Lower lobe of right lung (tissue), 2 donors: Measurements from ENCODE around the gene TENM3. TPM values are rescaled to one million over a fixed set of nuclear protein-coding genes. Genes with fewer than 3 reads are reported as not detected.

Source experiments
- ATAC-seq, 2 donors: fragments of 200-7000 bp; cut with Tn5 transposase; one replicate each; pipeline ENCODE4 v1.9.1; 2020 to 2022; ENCODE audit warnings: mild to moderate bottlenecking in 2 of 2, moderate library complexity in 2 of 2
- DNase-seq: peaks from one replicate; pipeline ENCODE4 v3.0.0-alpha.2; 2020
- H3K27ac ChIP-seq: fragments of 200-600 bp; one replicate; pipeline ENCODE4 v1.8.0; 2022
- H3K27me3 ChIP-seq: fragments of 200-600 bp; one replicate; pipeline ENCODE4 v1.8.0; 2022; ENCODE audit warnings: low read depth
- H3K36me3 ChIP-seq: fragments of 200-600 bp; one replicate; pipeline ENCODE4 v1.8.0; 2022; ENCODE audit warnings: mild to moderate bottlenecking
- H3K4me1 ChIP-seq: fragments of 200-600 bp; one replicate; pipeline ENCODE4 v1.8.0; 2022
- H3K4me3 ChIP-seq: fragments of 200-600 bp; one replicate; pipeline ENCODE4 v1.8.0; 2022; ENCODE audit warnings: mild to moderate bottlenecking
- H3K9me3 ChIP-seq: fragments of 200-600 bp; one replicate; pipeline ENCODE4 v1.8.0; 2022
- intact Hi-C: fragments of 100-400 bp; cut with DNase I; formaldehyde crosslinking; loops from one replicate; pipeline ENCODE4 v1.11.0; 2022
- total RNA-seq: library from RNA; stranded (reverse); fragmentation: NEBNext Ultra II Directional; extraction: Animal tissue kit (Norgen Biotek cat#: 25700); gene quantifications from one replicate; pipeline ENCODE4 v1.2.1, GENCODE V29; 2021
- TF ChIP-seq, protein P1 (sequence below): fragments of 200-600 bp; IDR thresholded peaks from one replicate; pipeline ENCODE4 v1.8.0; 2022; ENCODE audit warnings: antibody characterized with exemption, mild to moderate bottlenecking
- donor health status: DM: no; HTN: yes; CAD: no; lungs with severe emphysema.

Gene TENM3
- total RNA-seq, 1 donor from 2014 or later, result 1.9 TPM

DNA sequence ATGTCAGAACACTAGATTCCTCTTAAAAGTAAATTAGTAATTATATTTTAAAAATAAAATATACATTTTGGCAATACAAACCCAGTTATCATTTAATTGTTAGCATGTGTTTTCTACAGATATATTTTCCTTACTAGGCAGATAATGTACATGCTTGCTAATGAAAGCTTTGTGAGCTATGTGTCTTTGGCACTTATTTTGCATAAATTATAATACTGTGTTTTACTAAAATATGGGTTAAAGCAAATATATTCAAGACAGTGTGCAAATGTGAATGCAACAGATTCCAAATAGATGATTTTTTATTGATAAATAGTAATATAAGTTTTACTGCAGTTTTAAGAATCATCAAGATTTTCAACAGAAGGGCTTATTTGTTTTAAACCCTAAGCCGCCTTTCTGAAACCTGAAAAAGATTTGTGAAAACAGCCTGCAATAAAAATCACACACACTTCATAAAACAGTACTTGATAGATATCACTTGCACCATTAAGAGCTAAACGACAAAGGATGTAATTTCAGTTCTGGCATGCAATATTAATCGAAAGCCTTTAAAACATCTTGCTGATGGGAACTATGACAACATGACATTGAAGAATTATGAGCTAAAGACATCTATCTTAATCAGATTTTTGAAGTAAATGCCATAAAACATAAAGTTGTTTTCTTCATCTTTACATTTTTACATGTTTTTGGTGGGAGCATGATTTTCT, 340.7 kb downstream of the TENM3 start:
- H3K36me3 ChIP-seq, result no peaks in the 10 kb centered on the region
- H3K27ac ChIP-seq, result no peak overlapping the region
- no peaks in the 10 kb centered on the region for H3K27me3 ChIP-seq
- intact Hi-C loops, result no loop called here
- no peak overlapping the region for H3K4me3 ChIP-seq
- ATAC-seq (no peak), DNase-seq (no peak)
- no peaks in the 10 kb centered on the region for H3K4me1 ChIP-seq
- TF ChIP-seq, protein P1, sequence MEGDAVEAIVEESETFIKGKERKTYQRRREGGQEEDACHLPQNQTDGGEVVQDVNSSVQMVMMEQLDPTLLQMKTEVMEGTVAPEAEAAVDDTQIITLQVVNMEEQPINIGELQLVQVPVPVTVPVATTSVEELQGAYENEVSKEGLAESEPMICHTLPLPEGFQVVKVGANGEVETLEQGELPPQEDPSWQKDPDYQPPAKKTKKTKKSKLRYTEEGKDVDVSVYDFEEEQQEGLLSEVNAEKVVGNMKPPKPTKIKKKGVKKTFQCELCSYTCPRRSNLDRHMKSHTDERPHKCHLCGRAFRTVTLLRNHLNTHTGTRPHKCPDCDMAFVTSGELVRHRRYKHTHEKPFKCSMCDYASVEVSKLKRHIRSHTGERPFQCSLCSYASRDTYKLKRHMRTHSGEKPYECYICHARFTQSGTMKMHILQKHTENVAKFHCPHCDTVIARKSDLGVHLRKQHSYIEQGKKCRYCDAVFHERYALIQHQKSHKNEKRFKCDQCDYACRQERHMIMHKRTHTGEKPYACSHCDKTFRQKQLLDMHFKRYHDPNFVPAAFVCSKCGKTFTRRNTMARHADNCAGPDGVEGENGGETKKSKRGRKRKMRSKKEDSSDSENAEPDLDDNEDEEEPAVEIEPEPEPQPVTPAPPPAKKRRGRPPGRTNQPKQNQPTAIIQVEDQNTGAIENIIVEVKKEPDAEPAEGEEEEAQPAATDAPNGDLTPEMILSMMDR, result no peak
- peaks cover 4% of the 10 kb centered on the region for H3K9me3 ChIP-seq

DNA sequence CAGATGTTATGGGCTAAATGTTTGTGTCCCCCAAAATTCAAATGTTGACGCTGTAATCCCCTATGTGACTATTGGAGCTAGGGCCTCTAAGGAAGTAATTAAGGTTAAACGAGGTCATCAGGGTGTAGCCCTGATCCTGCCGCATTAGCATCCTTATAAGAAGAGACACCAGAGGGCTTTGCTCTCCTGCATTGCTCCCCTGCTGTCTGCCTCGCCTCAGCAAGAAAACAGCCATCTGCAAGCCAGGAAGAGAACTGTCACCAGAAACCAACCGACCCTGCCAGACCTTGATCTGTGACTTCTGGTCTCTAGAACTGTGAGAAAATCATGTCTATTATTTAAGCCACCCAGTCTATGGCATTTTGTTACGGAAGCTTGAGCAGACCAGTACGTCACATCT, 342.1 kb downstream of the TENM3 start:
- H3K9me3 ChIP-seq, result peaks cover 7% of the 10 kb centered on the region
- no peaks in the 10 kb centered on the region for H3K27me3 ChIP-seq
- H3K4me3 ChIP-seq, result no peak overlapping the region
- no peaks in the 10 kb centered on the region for H3K4me1 ChIP-seq
- intact Hi-C loops, result no loop called here
- DNase-seq (no peak), ATAC-seq (no peak)
- no peaks in the 10 kb centered on the region for H3K36me3 ChIP-seq
- TF ChIP-seq, protein P1, result no peak
- H3K27ac ChIP-seq, result no peak overlapping the region

DNA sequence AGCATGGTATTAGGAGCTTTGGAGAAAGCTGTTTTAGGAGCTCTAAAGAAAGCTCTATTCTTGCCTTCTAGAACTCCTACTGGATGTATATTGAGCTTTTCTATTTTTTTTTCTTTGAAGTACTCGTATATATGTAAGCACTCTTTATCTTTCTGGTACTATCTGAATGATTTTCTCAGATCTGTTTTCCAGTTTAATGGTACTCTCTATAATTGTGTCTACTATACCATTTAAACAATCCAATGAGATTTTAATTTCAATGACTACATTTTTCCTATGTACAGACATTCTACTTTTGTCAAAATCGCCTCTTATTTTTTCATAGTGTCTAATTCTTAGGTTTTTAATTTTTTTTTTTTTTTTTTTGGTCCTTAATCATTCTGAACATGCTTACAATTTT, 345.9 kb downstream of the TENM3 start:
- TF ChIP-seq, protein P1, result no peak
- Histone ChIP-seq H3K36me3 (no peaks in the 10 kb centered on the region), H3K4me1 (no peaks in the 10 kb centered on the region), H3K27ac (no peak overlapping the region), H3K9me3 (peaks cover 7% of the 10 kb centered on the region), H3K27me3 (no peaks in the 10 kb centered on the region), H3K4me3 (no peak overlapping the region)
- DNase-seq (no peak), ATAC-seq (no peak)
- intact Hi-C loops, result no loop called here

DNA sequence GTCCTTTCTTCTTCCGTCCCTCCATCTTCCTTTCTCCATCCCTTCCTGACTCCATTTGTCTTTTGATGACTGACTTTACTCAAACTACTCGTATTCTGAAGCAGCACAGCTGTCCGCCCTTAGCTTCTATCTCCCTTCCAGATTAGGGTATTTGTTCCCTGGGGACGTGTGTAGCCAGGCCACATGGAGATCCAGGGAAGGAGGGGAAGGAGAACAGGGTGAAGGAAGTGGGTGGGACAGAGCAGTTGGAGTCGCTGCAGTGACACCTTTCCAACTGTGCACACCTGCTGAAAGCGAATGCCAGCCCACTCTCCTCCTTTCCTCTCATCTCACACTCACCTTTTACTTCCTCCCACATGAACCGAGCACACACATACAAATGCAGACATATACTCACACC, 350.2 kb downstream of the TENM3 start:
- DNase-seq (no peak), ATAC-seq (no peak)
- TF ChIP-seq, protein P1, result no peak
- Histone ChIP-seq H3K9me3 (peaks cover 7% of the 10 kb centered on the region), H3K4me1 (no peaks in the 10 kb centered on the region), H3K4me3 (no peak overlapping the region), H3K27me3 (no peaks in the 10 kb centered on the region), H3K36me3 (no peaks in the 10 kb centered on the region), H3K27ac (no peak overlapping the region)
- intact Hi-C loops, result no loop called here

DNA sequence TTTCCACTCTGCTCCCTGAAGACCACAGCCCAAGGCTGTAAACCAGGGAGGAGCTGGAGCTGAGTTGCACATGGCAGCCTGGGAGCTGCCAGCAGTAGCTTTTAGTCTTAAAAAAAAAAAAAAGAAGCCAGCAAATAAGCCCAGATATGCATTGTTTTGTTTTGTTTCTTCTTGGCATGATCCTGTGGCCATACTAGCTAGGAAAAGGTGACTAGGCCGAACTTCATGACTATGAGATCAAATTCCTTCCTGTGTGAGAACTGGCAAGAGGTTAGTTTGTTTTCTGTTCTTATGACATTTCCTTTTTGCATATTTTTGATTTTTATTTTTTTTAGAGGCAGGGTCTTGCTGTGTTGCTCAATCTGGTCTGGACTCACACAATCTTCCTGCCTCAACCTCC, 350.7 kb downstream of the TENM3 start:
- H3K4me1 ChIP-seq, result no peaks in the 10 kb centered on the region
- no peaks in the 10 kb centered on the region for H3K27me3 ChIP-seq
- H3K27ac ChIP-seq, result no peak overlapping the region
- DNase-seq (no peak), ATAC-seq (no peak)
- H3K4me3 ChIP-seq, result no peak overlapping the region
- TF ChIP-seq, protein P1, result no peak
- intact Hi-C loops, result no loop called here
- peaks cover 3% of the 10 kb centered on the region for H3K9me3 ChIP-seq
- H3K36me3 ChIP-seq, result no peaks in the 10 kb centered on the region
